Measurements from ENCODE around the gene MLST8. TPM values are rescaled to one million over a fixed set of nuclear protein-coding genes. Genes with fewer than 3 reads are reported as not detected.

MLST8 gene
- polyA plus RNA-seq, 3 donors, result 29.9 to 54.3 (median 30.5) TPM

GRCh38 chr16:2173916-2174315 is 31.3 kb upstream of the MLST8 start:
- no peaks in the 10 kb centered on the region for H3K27me3 ChIP-seq (ENCODE audit: control insufficient read depth in 2 of 2, insufficient read depth in 2 of 2, low read length in 2 of 2)

GRCh38 chr16:2174396-2175131 is 30.7 kb upstream of the MLST8 start:
- Mint-ChIP-seq H3K9me3 (peaks cover 0 to 2% (median 0%) of the 10 kb centered on the region in 7 donors), H3K4me1 (no peaks in the 10 kb centered on the region), H3K27me3 (ENCODE audit: low read depth in 3 of 3) (peaks cover 0 to 3% (median 2%) of the 10 kb centered on the region in 3 donors), H3K36me3 (peaks cover 38 to 62% of the 10 kb centered on the region in 2 donors), H3K27ac (peak overlapping the region in 1 of 7 donors; percentile 26), H3K4me3 (no peak overlapping the region)
- no peaks in the 10 kb centered on the region for H3K79me2 ChIP-seq (ENCODE audit: insufficient read depth, low read length)
- H3K36me3 ChIP-seq (replicated peaks in 1 of 2; ENCODE audit: control insufficient read depth in 1 of 2, insufficient read depth in 2 of 2, low read length in 2 of 2), result peaks cover 62 to 79% of the 10 kb centered on the region in 2 donors
- H3K9ac ChIP-seq (ENCODE audit: insufficient read depth, low read length, poor library complexity, severe bottlenecking), result no peak overlapping the region
- no peak for TF ChIP-seq CTCF (IDR thresholded peaks at IDR 0.05)
- intact Hi-C loops (cut with micrococcal nuclease), result no loop called here
- 98% methylated on average over 15 of the region's 21 CpGs for WGBS (ENCODE audit: insufficient coverage)
- H2AFZ ChIP-seq (ENCODE audit: insufficient read depth, low read depth, low read length, poor library complexity, severe bottlenecking), result no peak overlapping the region
- no peak overlapping the region for H3K27ac ChIP-seq (ENCODE audit: low read depth in 1 of 2, low read length in 2 of 2)
- no peak overlapping the region for H3K4me2 ChIP-seq (replicated peaks; ENCODE audit: extremely low read depth, low read length, poor library complexity, severe bottlenecking)
- DNase-seq, result no peak
- no peaks in the 10 kb centered on the region for H4K20me1 ChIP-seq (ENCODE audit: insufficient read depth, low read length)
- no peak overlapping the region for H3K4me3 ChIP-seq (replicated peaks in 1 of 3; ENCODE audit: low read depth in 2 of 3, low read length in 3 of 3)
- no peaks in the 10 kb centered on the region for H3K9me3 ChIP-seq (replicated peaks in 1 of 2; ENCODE audit: control insufficient read depth in 1 of 2, insufficient read depth in 1 of 2, low read length in 2 of 2)
- H3K4me1 ChIP-seq (ENCODE audit: control insufficient read depth in 1 of 2, insufficient read depth in 2 of 2, low read length in 2 of 2), result no peaks in the 10 kb centered on the region
- H3K27me3 ChIP-seq (ENCODE audit: control insufficient read depth in 2 of 2, insufficient read depth in 2 of 2, low read length in 2 of 2), result peaks cover 0 to 3% of the 10 kb centered on the region in 2 donors

More at GRCh38 chr16:2173916-2174315, 31.3 kb upstream of the MLST8 start:
- Mint-ChIP-seq H3K4me3 (no peak overlapping the region), H3K27me3 (ENCODE audit: low read depth in 3 of 3) (no peaks in the 10 kb centered on the region), H3K9me3 (peaks cover 0 to 2% (median 0%) of the 10 kb centered on the region in 7 donors), H3K4me1 (no peaks in the 10 kb centered on the region), H3K36me3 (peaks cover 38 to 68% of the 10 kb centered on the region in 2 donors), H3K27ac (no peak overlapping the region)
- Histone ChIP-seq H3K36me3 (replicated peaks in 1 of 2; ENCODE audit: control insufficient read depth in 1 of 2, insufficient read depth in 2 of 2, low read length in 2 of 2) (peaks cover 67 to 85% of the 10 kb centered on the region in 2 donors), H3K79me2 (ENCODE audit: insufficient read depth, low read length) (no peaks in the 10 kb centered on the region), H3K9me3 (replicated peaks in 1 of 2; ENCODE audit: control insufficient read depth in 1 of 2, insufficient read depth in 1 of 2, low read length in 2 of 2) (no peaks in the 10 kb centered on the region), H3K4me3 (replicated peaks in 1 of 3; ENCODE audit: low read depth in 2 of 3, low read length in 3 of 3) (no peak overlapping the region), H3K27ac (ENCODE audit: low read depth in 1 of 2, low read length in 2 of 2) (no peak overlapping the region), H2AFZ (ENCODE audit: insufficient read depth, low read depth, low read length, poor library complexity, severe bottlenecking) (no peak overlapping the region), H3K4me1 (ENCODE audit: control insufficient read depth in 1 of 2, insufficient read depth in 2 of 2, low read length in 2 of 2) (no peaks in the 10 kb centered on the region), H4K20me1 (ENCODE audit: insufficient read depth, low read length) (no peaks in the 10 kb centered on the region), H3K9ac (ENCODE audit: insufficient read depth, low read length, poor library complexity, severe bottlenecking) (no peak overlapping the region), H3K4me2 (replicated peaks; ENCODE audit: extremely low read depth, low read length, poor library complexity, severe bottlenecking) (no peak overlapping the region)
- TF ChIP-seq CTCF (IDR thresholded peaks at IDR 0.05), result no peak
- 98% methylated on average over 3 of the region's 4 CpGs for WGBS (ENCODE audit: insufficient coverage)
- intact Hi-C loops (cut with micrococcal nuclease), result no loop called here
- no peak for DNase-seq

All from CD14-positive monocyte (primary cell).